ENCODE data around the gene TCN2. TPM values are rescaled to one million over a fixed set of nuclear protein-coding genes. Genes with fewer than 3 reads are reported as not detected.
"Not testable (repeated sequence)": the region's sequence is repeated elsewhere in the genome, so short reads cannot be mapped to it uniquely, and the experiment has no call there.

TCN2 gene
- total RNA-seq, 1 experiment from 2014 or later = 17.1 TPM

DNA sequence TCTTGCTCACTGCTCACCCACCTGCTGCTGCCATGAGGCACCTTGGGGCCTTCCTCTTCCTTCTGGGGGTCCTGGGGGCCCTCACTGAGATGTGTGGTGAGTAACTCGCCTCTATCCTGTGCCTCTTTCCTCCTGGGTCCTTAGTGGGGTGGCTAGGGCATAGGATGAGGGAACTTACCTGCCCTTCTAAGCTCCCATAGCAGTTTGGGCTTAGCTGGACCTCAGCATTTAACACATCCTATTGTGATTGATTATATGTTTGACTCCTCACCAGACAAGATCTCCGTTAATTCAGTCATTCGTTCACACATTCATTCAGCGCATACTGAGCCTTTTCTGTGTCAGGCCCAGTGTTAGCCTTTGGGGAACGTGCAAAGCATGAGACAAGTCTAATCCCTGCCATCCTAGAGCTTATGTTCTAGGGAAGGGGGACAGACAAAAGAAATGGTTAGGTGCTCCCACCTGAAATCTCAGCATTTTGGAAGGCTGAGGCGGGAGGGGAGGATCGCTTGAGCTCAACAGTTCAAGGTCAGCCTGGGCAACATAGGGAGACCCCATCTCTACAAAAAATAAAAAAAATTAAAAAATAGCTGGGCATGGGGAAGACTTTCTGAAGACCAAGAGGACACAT is 441 bp downstream of the TCN2 start:
- DNase-seq (ENCODE audit: low spot score) = no peak
- in situ Hi-C loops (cut with HindIII; ENCODE audit: low sequenced_read_pairs) = no loop called here

- DNase-seq (ENCODE audit: low spot score) = no peak
- in situ Hi-C loops (cut with HindIII; ENCODE audit: low sequenced_read_pairs) = no loop called here
Observed at GRCh38 chr22:30607939-30608338, 965 bp downstream of the TCN2 start.

GRCh38 chr22:30609260-30610185 is 2.5 kb downstream of the TCN2 start:
- DNase-seq (ENCODE audit: low spot score) = no peak
- in situ Hi-C loops (cut with HindIII; ENCODE audit: low sequenced_read_pairs) = no loop called here

GRCh38 chr22:30610299-30610698 is 3.3 kb downstream of the TCN2 start:
- DNase-seq (ENCODE audit: low spot score) = no peak
- in situ Hi-C loops (cut with HindIII; ENCODE audit: low sequenced_read_pairs) = no loop called here

DNA sequence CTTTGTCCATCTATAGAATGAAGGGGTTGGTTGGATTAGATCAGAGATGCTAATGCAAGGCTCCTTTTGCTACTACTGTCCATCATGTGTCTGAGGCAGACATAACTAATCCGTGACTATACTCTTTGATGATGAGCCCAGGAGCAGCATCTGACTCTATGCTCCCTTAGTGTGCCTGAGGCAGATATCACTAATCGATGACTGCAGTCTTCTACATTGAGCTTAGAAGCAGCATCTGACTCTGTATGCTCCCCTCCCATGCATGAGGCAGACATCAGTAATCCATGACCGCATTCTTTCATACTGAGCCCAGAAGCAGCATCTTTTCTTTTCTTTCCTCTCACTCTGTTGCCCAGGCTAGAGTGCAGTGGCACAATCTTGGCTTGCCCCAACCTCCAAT is 4.2 kb downstream of the TCN2 start:
- in situ Hi-C loops (cut with HindIII; ENCODE audit: low sequenced_read_pairs) = no loop called here
- DNase-seq (ENCODE audit: low spot score) = no peak

GRCh38 chr22:30612789-30613188 is 5.8 kb downstream of the TCN2 start:
- in situ Hi-C loops (cut with HindIII; ENCODE audit: low sequenced_read_pairs) = no loop called here
- no peak for DNase-seq (ENCODE audit: low spot score)

DNA sequence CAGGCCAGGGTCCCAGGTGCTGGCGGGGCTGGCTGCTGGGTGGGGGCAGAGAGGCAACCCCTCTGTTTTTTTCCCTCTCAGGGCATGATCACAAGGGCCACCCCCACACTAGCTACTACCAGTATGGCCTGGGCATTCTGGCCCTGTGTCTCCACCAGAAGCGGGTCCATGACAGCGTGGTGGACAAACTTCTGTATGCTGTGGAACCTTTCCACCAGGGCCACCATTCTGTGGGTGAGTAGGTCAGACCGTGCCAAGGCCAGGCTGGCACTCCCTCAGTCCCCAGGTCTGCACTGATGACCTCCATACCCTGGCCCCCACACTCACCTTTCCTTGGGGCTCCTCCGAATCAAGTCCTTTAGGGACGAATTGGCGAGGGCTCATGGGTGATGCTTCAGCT is 7.3 kb downstream of the TCN2 start:
- DNase-seq (ENCODE audit: low spot score) = no peak
- in situ Hi-C loops (cut with HindIII; ENCODE audit: low sequenced_read_pairs) = no loop called here

DNA sequence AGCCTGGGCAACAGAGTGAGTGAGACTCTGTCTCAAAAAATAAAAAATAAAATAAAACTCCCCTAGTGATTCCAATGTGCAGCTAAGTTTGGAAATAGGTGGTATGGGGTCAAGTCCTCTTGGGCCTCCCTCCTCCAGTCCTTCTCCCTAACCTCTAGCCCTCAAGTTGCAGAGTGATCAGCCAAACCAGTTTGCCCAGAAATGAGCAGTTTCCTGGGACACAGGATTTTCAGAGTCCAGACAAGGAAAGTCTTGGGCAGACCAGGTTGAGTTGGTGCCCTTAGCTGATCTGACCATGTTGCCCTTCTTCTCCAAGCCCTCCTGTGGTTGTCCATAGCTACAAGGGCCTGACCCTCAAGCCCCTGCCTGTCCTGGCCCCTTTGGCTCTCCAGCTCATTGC is 7.9 kb downstream of the TCN2 start:
- in situ Hi-C loops (cut with HindIII; ENCODE audit: low sequenced_read_pairs) = no loop called here
- DNase-seq (ENCODE audit: low spot score) = no peak

GRCh38 chr22:30615543-30615954 is 8.6 kb downstream of the TCN2 start:
- no peak for DNase-seq (ENCODE audit: low spot score)
- in situ Hi-C loops (cut with HindIII; ENCODE audit: low sequenced_read_pairs) = no loop called here

DNA sequence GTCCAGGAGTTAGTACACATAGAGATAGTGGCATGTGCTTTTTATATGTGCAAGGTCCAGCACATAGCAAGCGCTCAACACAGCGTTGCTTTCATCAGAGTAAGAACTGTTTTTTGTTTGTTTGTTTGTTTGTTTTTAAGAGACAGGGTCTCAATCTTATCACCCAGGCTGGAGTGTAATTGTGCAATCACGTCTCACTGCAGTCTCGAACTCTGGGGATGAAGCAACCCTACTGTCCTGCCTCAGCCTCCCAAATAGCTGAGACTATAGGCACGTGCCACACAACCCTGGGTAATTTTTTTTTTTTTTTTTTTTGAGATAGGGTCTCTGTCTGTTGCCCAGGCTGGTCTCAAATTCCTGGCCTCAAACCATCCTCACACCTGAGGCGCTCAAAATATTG is 10.8 kb downstream of the TCN2 start:
- DNase-seq (ENCODE audit: low spot score) = no peak
- in situ Hi-C loops (cut with HindIII; ENCODE audit: low sequenced_read_pairs) = no loop called here

GRCh38 chr22:30619909-30620308 is 12.9 kb downstream of the TCN2 start:
- DNase-seq (ENCODE audit: low spot score); in situ Hi-C loops (cut with HindIII; ENCODE audit: low sequenced_read_pairs): not testable (repeated sequence)

DNA sequence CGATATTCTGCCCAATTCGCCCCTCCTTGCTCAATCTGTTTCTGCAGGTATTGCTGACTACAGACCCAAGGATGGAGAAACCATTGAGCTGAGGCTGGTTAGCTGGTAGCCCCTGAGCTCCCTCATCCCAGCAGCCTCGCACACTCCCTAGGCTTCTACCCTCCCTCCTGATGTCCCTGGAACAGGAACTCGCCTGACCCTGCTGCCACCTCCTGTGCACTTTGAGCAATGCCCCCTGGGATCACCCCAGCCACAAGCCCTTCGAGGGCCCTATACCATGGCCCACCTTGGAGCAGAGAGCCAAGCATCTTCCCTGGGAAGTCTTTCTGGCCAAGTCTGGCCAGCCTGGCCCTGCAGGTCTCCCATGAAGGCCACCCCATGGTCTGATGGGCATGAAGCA is 19.4 kb downstream of the TCN2 start:
- DNase-seq (ENCODE audit: low spot score) = no peak
- in situ Hi-C loops (cut with HindIII; ENCODE audit: low sequenced_read_pairs) = no loop called here

DNA sequence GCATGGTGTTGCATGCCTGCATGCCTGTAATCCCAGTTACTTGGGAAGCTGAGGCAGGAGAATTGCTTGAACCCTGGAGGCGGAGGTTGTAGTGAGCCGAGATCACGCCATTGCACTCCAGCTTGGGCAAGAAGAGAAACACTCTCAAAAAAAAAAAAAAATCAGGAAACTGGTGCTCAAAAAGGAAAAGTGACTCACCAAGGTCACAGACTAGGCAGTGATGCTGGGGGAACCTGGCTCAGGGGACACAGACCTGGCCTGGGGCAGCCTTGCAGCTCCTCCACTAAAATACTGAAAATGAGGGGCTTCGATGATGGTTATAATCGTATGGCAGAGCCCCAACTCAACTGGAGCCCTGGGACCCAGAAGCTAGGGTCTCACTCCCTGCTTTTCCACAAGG is 20.5 kb downstream of the TCN2 start:
- in situ Hi-C loops (cut with HindIII; ENCODE audit: low sequenced_read_pairs) = no loop called here
- DNase-seq (ENCODE audit: low spot score) = no peak

DNA sequence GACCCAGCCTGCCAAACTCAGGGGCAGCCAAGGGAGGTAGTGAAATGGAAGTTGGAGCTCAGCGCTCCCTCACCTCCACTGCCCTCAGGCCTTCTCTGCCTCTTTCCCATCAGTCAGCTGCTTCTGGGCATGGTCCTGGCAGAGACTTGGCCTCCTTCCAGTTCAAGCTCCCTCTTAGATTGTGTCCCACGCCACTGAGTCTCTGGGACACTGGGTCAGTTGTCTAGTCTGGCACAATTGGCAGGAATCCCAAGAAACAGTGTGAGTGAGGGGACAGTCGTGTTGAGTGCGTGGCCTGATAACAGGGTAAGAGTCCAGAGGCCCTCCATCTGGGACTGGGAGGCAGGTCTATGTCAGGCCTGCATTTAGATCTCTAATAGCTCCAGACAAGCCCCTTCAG is 21.5 kb downstream of the TCN2 start:
- in situ Hi-C loops (cut with HindIII; ENCODE audit: low sequenced_read_pairs) = no loop called here
- DNase-seq (ENCODE audit: low spot score) = no peak

DNA sequence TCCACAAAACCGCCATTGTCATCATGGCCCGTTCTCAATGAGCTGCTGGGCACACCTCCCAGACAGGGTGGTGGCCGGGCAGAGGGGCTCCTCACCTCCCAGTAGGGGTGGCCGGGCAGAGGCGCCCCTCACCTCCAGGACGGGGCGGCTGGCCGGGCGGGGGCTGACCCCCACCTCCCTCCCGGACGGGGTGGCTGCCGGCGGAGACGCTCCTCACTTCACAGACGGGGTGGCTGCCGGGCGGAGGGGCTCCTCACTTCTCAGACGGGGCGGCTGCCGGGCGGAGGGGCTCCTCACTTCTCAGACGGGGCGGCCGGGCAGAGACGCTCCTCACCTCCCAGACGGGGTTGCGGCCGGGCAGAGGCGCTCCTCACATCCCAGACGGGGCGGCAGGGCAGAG is 24.5 kb downstream of the TCN2 start:
- DNase-seq (ENCODE audit: low spot score); in situ Hi-C loops (cut with HindIII; ENCODE audit: low sequenced_read_pairs): not testable (repeated sequence)

- in situ Hi-C loops (cut with HindIII; ENCODE audit: low sequenced_read_pairs) = no loop called here
- DNase-seq (ENCODE audit: low spot score) = peak; percentile 94
Observed at GRCh38 chr22:30634471-30635233, 27.7 kb downstream of the TCN2 start.

DNA sequence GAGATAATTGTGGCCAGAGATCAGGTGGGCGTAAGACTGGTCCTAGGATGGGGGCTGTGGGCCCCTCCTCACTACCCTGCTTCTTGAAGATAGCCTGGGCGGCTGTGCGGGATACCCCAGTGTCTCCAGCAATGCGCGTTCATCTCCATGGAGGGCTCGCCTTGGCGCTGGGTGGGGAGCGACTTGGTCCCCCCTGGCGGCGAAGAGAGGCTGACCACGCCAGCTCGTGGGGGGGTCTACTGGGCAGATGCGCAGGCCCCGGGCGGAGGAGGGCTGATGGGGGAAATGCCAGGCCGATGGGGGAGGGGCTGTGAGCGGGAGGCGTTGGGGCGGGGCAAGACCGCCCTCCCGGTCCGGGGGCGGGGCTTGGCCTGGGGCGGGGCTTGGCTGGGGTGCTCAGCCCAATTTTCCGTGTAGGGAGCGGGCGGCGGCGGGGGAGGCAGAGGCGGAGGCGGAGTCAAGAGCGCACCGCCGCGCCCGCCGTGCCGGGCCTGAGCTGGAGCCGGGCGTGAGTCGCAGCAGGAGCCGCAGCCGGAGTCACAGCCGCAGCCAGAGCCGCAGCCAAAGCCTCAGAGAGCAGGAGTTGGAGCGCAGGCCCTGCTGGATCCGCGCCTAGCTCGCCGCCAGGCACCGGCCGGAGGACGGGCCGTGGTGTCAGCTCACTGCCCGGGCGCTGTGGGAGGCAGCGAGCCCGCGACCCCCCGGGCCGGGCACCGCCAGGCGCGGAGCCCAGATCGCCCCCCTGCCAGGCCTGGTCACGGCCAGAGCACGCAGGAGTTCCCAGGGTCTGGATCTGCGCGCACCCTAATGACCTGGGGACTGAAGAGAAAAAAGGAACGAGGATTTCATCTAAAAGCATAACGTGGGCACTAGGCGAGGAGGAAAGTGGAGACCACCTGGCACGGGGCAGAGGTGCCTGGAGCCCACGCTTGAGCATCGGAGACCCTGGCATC is 28.6 kb downstream of the TCN2 start, which contains the start of gene SLC35E4:
Gene SLC35E4 (plus strand): TSS at position 509 of the 953 bp plus-strand sequence. CDS start 670 bp downstream, outside the sequence.
- DNase-seq (ENCODE audit: low spot score) = peak; percentile 91
- in situ Hi-C loops (cut with HindIII; ENCODE audit: low sequenced_read_pairs) = no loop called here

DNA sequence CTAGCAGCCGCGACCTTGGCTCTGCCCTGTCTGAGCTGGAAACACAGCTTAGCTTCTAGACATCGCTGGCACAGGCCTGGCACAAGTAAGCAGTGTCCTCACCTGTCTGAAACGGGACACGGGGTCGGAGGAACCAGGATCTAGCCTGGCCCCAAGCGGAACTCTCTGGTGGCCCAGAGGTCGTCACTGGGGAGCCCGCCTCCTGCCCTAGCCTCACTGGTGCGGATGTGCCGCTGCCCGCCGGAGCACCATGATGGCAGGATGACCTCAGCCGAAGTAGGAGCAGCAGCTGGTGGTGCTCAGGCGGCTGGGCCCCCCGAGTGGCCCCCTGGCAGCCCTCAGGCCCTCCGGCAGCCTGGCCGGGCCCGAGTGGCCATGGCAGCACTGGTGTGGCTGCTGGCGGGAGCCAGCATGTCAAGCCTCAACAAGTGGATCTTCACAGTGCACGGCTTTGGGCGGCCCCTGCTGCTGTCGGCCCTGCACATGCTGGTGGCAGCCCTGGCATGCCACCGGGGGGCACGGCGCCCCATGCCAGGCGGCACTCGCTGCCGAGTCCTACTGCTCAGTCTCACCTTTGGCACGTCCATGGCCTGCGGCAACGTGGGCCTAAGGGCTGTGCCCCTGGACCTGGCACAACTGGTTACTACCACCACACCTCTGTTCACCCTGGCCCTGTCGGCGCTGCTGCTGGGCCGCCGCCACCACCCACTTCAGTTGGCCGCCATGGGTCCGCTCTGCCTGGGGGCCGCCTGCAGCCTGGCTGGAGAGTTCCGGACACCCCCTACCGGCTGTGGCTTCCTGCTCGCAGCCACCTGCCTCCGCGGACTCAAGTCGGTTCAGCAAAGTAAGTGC is 29.5 kb downstream of the TCN2 start:
- in situ Hi-C loops (cut with HindIII; ENCODE audit: low sequenced_read_pairs) = no loop called here
- DNase-seq (ENCODE audit: low spot score) = peak; percentile 33
